GM18870 (cell line): ENCODE measurements around the gene WDR27.
"Not testable (repeated sequence)": the region's sequence is repeated elsewhere in the genome, so short reads cannot be mapped to it uniquely, and the experiment has no call there.

ENCODE experiments used
- ATAC-seq: cut with Tn5 transposase; IDR thresholded peaks from one replicate; pipeline ENCODE4 v1.9.1; 2021; ENCODE audit warnings: moderate library complexity; ENCODE audit not compliant: unreplicated experiment

The WDR27 gene

DNA sequence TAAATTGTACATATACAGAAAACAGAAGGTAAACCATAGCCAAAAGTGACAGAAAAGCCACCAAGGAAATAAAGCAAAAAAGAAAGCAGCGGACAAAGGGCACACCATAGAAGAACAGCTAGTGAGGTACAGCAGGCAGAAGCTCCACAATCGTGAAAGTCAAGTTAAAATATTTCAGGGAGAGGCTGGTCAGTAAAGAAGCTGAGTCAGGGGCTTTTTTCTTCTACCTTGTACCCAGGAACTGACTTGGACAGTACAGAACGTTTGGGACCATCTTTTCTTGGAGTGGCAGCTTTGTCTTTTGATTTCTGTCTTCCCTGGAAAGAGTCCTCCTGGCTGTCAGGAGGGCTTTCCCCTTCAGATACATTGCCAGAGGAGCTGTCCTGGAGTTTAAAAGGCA lies 8.2 kb upstream of the WDR27 start:
- no peak for ATAC-seq

DNA sequence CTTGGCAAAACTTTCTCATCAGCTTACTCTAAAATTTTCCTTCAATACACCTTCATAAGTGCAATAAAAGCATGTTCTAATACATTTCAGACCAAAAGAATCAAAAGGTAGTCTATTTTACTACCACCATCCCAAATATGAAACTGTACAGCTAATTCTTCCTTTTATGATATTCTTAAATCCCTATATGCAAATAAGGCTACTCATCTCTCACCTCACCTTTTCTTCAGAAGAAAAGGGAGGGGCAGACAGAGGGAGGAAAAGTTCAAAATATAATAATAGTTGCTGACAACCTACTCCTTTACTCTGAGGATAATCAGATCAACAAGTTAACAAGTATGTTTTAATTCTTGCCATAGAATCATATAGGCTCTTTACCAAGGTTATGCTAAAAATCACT lies 7.5 kb upstream of the WDR27 start:
- no peak for ATAC-seq

DNA sequence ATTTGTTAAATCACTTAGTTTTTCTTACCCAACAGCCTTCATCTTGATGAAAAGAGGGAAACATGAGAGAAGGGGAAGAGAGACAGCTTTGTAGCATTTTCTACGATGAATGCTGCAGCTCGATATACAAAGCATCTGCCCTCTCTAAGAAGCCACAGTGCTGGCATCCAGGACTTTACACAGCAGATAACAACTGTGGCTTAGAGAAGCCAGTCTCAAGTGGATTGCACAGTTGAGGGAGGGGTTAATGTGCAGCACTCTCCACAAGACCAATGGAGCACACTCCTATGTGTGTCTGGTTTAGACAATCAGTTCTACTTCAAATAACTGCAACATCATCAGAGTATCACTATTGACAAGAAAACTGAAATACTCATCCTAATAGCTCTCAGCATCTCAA lies 5.9 kb upstream of the WDR27 start:
- ATAC-seq: no peak

DNA sequence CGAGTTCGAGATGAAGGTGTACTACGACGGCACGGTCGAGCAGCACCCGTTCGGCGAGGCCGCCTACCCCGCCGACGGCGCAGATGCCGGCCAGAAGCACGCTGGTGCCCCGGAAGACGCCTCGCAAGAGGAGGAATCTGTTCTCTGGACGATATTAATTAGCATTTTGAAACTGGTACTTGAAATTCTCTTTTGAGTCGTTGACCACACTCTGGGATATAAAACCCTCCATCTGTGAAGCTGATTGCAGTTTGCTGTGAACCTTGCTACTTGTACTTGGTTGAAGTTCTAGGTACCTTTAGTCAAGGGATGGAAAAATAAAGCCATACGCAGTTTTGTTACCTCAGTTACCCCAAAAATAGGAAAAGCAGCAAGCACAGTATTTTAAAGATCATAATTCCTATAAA lies 1.0 kb upstream of the WDR27 start:
- ATAC-seq: peak; percentile 9

DNA sequence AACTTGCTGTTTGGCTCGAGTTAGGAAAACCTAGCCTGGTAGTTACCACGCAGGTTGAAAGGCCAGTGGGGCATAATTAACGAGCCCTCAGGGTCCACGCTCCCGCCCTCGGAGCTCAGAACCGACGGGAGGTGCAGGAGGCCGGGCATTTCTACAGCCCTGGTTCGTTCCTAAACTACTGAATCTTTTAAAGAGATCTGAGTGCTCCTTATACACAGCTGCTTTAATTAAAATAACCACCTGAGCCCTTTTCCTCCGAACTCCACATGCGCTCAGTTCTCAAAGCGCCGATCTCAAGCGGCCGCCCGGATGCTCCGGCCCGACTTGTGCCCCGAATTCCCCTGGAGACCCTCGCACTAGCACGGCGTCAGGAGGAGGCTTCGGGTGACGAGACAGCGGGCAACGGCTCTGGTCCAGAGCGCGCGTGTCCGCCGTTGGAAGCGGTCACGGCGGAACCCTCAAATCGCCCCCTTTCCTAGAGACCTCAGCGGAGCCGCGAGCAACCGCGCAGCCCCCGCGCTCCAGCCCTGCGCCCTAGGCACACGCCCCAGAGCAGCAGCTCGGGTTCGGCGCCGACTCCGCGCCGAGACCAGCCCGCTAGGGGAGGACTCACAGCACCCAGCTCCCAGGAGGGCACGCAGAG lies 397 bp downstream of the WDR27 start:
- peak; percentile 7 for ATAC-seq

DNA sequence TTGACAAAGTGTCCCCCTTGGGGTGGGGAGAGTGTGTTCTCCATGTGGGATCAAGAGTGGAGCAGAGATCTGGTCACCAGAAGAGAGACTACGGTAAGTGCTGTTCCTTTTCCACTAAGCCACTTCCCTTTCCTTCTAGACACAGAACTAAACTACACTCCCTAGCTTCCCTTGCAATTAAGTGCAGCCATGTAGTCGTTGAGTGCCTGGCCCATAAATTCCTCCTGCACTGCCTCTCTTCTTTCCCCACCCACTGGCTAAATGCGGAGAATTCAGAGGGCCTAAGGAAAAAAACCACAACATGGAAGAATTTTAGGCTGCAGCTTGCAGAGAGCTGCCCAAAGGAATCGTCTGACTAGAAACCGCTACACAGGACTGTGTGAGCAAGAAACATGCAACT lies 1.5 kb downstream of the WDR27 start:
- no peak for ATAC-seq

DNA sequence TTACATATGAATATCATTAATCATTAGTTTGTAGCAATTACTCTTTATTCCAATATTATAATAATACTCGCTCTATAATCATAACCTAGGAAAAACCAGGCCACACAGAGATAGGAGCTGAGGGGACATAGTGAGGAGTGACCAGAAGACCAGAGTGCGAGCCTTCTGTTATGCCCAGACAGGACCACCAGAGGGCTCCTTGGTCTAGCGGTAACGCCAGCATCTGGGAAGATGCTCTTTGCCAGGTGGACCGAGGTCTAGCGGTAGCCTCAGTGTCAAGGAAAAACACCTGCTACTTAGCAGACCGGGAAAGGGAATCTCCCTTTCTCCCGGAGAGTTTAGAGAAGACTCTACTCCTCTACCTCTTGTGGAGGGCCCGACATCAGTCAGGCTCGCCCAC lies 4.7 kb downstream of the WDR27 start:
- ATAC-seq: not testable (repeated sequence)

DNA sequence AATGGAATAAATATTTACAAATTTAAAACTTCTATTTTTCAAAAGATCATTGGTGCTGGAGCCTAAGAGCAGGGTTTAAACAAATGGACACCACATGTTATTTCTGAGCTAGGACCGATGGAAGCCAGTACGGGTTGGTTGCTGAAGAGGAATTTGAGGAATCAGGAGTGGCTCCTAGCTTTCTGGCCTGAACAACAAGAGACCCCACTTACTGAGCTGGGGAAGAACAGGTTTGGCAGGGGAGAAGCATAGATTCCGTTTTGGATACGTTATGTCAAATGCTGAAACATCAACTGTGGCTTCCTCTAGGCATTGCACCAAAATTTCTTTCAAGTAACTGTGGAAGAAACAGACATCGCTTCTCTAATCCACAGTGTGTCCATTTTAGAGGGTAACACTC lies 6.7 kb downstream of the WDR27 start:
- no peak for ATAC-seq

DNA sequence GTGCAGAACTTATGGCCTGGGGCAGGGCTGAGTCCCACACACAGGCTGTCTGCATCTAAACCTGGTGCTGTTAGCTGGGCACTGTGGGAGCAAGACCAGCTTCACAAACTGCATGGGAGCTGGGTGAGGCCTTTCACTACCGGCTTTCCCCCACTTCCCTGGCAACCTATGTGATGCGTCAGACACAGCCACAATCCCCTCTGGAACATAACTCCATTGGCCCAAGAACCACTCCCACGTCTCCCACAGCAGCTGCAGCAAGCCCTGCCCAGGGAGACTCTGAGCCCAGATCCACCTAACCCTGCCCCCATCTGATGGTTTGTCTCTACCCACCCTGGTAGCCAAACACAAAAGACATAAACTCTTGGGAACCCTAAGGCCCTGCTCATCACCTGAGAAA lies 9.3 kb downstream of the WDR27 start:
- ATAC-seq: no peak

DNA sequence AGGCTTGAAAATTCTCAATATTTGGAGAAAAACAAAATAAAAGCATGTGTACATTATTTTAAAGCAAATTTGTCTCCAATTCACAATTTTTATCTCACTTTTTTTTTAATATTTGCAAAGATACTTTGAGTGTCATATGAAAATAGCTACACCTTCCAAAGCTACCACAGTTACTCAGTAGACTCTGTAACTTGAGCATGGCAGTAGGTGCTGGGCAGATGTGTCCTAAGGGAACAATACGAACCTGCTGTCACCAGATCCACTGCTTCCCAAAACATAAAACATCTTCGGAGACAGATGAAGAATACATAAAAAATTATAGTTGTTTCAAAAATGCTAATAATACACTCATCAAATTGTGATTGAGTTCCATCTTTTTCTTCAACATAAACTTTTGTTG lies 10.6 kb downstream of the WDR27 start:
- no peak for ATAC-seq

DNA sequence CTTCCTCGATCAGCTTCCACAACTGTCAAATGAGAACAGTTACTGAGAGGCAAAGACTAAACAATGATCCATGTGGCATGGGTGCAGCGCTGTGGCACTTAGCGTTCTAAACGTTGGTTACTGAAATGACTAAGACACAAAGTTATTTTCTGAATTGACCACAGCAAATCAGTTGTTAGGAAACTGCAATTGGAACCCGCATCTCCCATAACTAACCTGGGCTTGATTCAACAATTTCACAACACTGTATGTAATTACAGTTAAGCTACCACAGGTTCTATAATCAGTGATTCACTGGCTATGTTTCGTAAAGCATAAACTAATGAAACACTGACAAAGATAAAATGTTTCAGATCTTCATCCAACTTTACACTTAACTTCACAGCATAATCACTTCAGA lies 12.5 kb downstream of the WDR27 start:
- no peak for ATAC-seq

DNA sequence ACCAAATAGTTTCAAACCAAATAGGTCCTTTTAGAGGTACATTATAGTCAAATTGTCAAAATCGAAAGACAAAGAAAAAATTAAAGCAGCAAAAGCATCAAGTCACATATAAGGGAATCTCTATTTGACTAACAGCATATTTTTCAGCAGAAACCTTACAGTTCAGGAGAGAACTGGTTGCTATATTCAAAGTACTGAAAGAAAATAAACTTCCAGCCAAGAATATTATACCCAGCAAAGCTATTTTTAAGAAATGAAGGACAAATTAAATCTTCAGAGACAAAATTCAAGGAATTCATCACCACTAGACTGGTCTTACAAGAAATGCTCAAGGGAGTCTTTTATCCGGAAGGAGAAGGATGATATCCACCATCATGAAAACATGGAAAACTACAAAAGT lies 16.0 kb downstream of the WDR27 start:
- ATAC-seq: no peak

DNA sequence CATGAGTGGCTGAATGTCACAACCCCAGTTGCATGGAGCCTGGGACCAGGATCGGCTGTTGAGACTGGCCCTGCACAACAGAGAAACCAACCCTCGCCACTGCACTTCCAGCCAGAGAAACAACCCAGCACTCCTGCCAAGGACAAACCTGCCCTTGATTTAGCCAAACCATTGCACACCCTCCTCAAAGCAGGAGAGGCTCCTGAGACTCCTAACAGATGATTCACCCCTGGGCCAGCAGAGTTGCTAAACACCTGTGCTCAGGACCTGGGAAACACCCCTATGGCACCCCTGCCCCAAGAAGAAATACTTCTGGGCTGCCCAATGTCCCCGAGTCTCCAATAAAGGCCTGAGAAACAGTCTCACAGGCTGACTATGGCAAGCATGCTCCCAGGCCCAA lies 17.8 kb downstream of the WDR27 start:
- ATAC-seq: no peak

DNA sequence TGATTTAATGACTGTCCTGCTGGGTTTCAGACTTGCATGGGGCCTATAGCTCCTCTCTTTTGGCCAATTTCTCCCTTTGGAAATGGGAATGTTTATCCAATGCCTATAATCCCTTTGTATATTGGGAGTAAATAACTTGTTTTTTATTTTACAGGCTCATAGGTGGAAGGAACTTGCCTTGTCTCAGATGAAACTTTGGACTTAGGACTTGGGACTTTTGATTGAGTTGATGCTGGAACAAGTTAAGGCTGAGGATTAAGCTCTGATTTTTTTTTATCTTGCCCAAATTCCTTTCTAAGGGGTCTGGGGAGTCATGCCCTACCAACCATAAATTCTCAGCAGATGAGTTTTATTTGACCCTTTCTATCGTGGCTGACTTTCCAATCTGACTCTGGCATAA lies 23.5 kb downstream of the WDR27 start:
- no peak for ATAC-seq

DNA sequence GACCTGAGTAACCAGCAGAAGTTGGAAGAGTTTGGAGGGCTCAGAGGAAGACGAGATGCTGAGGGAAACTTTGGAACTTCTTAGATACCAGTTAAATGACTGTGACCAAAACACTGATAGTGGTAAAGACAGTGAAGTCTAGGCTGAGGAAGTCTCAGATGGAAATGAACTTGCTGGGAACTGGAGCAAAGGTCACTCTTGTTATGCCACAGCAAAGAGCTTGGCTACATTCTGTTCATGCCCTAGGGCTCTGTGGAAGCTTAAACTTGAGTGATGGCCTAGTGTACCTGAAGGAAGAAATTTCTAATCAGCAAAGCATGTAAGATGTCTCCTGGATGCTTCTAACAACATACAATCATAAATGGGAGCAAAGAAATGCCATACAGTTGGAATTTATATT lies 24.7 kb downstream of the WDR27 start:
- no peak for ATAC-seq

DNA sequence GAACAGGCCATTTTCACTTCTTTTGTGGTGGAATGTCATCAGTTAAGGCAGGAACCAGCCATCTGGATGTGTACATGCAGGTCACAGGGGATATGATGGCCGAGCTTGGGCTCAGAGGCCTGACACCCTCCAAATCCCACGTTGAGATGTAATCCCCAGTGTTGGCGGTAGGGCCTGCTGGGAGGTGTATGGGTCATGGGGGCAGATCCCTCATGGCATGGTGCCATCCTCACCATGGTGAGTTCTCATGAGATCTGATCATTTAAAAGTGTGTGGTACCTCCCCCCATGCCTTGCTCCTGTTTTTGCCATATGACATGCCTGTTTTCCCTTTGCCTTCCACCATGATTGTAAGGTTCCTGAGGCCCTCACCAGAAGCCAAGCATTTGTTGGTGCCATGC lies 26.8 kb downstream of the WDR27 start:
- ATAC-seq: no peak

DNA sequence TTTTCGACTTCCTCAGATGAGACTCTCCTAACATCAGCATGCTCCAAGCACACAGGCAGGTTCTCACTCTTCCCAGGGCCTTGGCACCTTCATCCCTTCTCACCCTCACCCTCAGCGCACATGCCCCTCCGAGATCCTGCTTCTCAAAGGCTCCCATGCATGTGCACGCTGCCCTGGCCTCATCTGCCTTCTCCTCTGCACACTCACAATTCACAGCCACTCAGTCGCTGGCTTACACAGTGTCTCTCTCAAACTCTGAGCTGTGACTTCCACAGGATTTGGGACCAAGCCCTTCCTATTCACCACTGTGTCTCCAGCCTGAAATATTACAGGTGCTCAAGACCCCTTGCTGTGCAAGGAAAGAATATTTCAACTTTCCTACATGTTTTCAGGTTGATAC lies 30.3 kb downstream of the WDR27 start:
- ATAC-seq: no peak

DNA sequence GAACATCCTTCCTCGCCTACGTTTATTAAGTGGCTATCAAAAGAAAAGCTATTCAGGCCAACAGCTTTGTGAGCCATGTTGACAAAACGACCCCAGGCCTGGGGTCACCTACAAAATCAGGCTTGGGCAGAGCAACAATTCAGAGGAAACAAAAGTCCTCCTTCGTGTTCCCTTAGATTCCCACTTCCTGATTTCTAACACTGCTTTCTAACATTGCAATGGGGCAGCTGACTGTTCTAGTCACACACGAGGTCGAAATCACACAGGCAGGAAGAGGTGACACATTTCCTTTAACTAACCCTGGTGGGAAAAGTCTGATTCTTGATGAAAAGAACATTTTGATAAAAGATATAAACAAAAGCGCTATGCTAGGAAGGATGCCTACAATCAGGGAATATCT lies 31.9 kb downstream of the WDR27 start:
- no peak for ATAC-seq

DNA sequence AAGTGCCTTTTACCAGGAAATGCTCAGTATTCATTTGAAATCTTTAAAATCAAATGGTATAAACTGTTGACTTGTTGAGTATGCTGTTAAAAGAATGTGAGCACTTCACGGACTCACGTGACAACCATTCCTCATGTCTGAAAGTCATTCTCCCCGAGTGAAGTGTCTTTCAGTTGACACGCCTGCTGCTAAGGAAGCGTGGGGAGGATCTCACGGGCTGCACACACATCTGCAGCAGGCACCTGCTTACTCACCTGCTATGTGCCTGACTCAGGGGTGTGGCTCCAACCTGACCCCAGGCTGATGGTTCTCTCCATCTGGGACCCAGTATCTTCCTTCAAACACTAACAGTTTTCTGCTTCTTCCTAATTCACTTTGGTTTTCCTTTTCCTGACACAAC lies 32.7 kb downstream of the WDR27 start:
- ATAC-seq: no peak

DNA sequence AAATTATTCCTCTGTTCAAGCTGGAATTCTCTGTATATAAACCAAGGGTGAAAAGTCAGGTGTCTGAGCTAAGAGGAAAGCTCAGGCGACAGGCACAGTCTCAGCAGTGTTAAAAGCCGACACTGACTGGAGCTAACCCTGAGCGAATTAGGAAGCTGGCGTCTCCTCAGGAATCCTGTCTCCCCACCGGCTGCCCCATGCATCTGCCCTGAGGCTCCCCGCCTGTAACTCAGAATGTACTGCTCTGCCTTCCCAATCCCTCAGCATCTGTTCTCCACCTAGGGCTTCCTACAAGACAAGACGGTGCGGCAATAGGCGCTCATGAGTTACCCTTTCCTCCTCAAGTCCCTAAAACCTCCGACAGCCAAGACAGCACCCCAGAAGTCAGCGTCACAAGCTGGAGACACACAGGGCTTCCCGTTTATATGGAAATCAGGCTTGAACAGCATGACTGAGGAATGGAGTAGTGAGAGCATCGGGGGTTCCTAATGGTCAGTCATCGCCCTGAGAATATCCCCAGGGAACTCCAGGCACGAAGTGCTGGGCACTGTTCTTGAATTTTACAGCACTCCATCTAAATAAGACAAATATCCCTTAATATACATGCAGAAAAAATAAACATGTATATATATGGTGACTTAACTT lies 33.5 kb downstream of the WDR27 start:
- ATAC-seq: no peak

DNA sequence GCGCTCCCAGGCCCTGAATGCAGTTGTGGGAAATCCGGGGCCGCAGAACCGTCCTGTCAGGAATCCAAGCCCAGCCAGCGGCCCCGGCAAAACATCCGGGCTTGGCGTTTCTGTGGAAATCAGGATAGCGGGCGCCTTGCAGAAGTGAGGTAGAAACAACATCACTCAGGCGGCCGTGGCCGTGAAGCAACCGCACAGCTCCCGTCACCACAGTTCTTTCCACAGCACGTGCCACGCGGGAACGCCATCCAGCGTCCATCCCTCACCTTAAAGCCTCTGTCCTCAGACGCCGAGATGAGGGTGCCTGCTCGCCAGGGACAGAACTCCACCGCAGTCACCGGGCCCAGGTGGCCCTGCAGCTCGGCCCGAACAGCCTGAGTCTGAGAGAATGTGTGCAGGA lies 34.1 kb downstream of the WDR27 start:
- ATAC-seq: no peak

DNA sequence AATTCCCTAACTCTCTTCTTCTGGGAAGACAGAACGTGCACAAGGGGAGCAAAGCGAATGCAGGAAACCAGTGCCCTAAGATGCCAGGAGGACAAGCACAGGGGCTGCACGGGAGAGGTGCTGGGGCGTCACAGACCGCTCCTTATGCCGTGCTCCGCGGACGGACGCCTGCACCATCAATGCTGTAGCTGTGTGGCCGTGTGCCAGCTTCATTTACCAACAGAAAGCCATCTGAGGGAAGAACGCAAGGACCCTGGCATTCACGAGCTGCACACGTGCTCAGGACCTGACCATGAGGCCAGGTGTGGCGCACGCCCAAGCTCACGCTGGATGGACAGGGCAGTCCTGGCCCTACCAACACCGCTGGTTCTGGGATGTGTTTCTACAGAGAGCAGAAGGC lies 35.4 kb downstream of the WDR27 start:
- no peak for ATAC-seq

DNA sequence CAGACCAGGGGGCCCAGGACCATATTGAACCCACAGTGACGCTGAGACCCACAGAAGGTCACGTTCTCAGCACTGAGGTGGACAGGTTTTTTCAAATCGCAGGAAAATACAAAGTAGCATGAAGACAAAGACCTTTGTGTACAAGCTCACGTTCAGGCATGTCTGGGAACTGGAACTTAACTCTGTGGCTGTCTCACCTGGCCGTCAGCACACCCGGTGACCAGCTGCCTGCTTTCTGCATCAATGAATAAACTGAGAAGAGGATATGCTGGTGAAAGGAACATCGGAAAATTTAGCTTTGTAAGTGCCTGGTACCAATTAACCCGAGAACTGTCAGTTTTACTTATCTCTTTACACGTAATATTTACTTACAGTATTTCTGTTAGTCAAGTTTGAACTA lies 36.5 kb downstream of the WDR27 start:
- ATAC-seq: no peak
